ENCODE measurements around the gene FOXD2. TPM values are rescaled to one million over a fixed set of nuclear protein-coding genes. Genes with fewer than 3 reads are reported as not detected.

Gene FOXD2
- total RNA-seq = under 0.01 TPM in 1 of 2 replicates, not detected in the other

DNA sequence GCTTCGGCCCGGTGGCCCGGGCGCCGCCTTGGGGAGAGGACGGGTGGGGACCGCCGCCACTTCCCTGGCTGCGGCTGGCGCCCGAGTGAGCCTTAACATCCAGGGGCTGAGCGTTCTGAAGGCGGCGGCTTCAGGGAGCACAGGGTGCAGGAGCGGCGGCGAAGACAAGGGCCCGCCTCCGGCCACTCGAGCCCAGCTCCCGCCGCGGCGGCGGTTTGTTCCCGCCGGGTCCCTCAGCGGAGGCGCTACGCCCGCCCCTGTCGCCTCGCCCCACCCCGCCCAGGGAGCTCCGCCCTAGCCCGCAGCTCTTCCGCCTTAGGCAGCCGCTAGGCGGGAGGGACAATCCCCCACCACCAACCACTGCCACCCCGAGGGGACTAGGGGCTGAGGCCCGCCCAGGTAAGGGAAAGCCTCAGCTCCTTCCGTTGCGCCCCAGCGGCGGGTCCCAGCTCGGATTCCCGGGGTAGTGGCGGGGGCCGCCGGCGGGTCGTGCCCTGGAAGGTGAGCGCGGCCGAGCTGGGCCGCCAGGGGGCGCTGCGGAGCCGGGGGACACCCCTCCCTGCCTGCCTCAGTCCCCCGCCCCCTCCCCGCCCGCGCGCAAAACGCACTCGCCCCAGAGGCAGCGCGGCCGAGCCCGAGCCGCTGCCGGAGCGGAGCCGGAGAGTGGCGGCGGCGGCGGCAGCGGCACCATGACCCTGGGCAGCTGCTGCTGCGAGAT lies at the start of gene FOXD2:
TSS of gene FOXD2 (plus strand) at position 598 of the 718 bp plus-strand sequence. CDS start at position 690, 92 bp downstream.

DNA sequence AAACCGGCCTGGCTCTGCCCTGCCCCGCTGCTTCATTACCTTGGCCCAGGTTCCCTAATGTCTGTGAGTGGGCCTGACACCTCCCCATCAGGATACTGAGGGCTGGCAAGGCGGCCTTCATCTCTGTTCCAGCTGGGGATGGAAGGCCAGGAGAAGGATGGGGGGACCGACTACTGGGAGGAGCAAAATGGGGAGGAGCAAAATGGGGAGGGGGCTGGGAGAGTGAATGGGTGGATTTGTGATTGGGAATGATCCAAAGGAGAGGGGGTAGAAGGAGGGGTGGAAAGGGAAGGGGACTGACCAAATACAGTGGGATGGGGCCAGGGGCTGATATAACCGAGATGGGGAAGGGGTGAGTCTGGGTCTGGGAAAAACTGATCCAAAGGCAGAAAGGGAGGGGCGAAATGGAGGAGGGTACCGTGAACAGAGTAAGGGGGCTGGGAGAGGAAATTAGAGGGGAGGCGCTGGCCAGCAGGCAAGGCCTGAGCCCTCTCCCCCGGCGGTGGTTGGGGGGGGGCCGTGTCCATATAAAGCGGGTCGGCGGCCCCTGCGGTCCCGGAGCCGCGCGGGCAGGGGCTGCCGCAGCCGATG lies 22.0 kb upstream of the FOXD2 start, which contains the start of gene FOXE3:
TSS of gene FOXE3 (plus strand) at position 558 of the 591 bp plus-strand sequence. CDS start at position 589, 31 bp downstream.

Other genes starting within 250 kb of the FOXD2 start
- not detected in 2 replicates for gene PDZK1IP1, start 248.0 kb upstream of the FOXD2 start, total RNA-seq
- not detected in 2 replicates for gene TAL1, start 205.8 kb upstream of the FOXD2 start, total RNA-seq
- gene STIL, start 123.9 kb upstream of the FOXD2 start, total RNA-seq = 7.9 and 8.8 TPM in 2 replicates
- gene CMPK1, start 104.3 kb upstream of the FOXD2 start, total RNA-seq = 56.9 and 88.7 TPM in 2 replicates
- gene FOXE3, start 21.8 kb upstream of the FOXD2 start, total RNA-seq = not detected in 2 replicates